Panc1 (cell line): ENCODE results near the gene OR13G1. TPM values are rescaled to one million over a fixed set of nuclear protein-coding genes. Genes with fewer than 3 reads are reported as not detected.

Source experiments
- ATAC-seq: fragments of 200-7000 bp; cut with Tn5 transposase; 2 replicates; pipeline ENCODE4 v1.9.1; 2020; ENCODE audit warnings: mild to moderate bottlenecking, moderate library complexity
- BruUV-seq: library from RNA; stranded (reverse); fragments of 400-500 nt; replicated peaks from 2 replicates; lab custom pipeline; 2021; lab: Mats Ljungman, UMichigan
- CTCF ChIA-PET: fragments of 300-600 bp; sonication (Branson Sonifier 250); formaldehyde crosslinking; loops from one replicate; lab custom pipeline; 2022; ENCODE audit warnings: antibody characterized with exemption; lab: Charles Lee
- POLR2A ChIA-PET: fragments of 300-600 bp; sonication (Branson Sonifier 250); formaldehyde crosslinking; loops from one replicate; lab custom pipeline; 2022; ENCODE audit warnings: antibody characterized with exemption; lab: Charles Lee
- DNase-seq: peaks from one replicate; pipeline ENCODE4 v3.0.0-alpha.2; 2010; ENCODE audit warnings: low read depth, low spot score
- H3K27ac ChIP-seq: 2 replicates; pipeline ENCODE4 v1.5.1; 2011; ENCODE audit warnings: mild to moderate bottlenecking, low read length, inconsistent platforms
- H3K27me3 ChIP-seq: fragments of 200-500 bp; sonication (Bioruptor generic); 2 replicates; pipeline ENCODE4 v1.6.0; 2014; ENCODE audit warnings: low read length, inconsistent platforms; ENCODE audit not compliant: control insufficient read depth, insufficient read depth
- H3K36me3 ChIP-seq: fragments of 200-500 bp; sonication (Bioruptor generic); 2 replicates; pipeline ENCODE4 v1.5.1; 2014; ENCODE audit warnings: inconsistent platforms, mild to moderate bottlenecking, low read length, moderate library complexity; ENCODE audit not compliant: control insufficient read depth, insufficient read depth
- H3K4me1 ChIP-seq: 2 replicates; pipeline ENCODE4 v1.5.1; 2011; ENCODE audit warnings: inconsistent platforms, mild to moderate bottlenecking, low read length, moderate library complexity; ENCODE audit not compliant: control insufficient read depth, insufficient read depth
- H3K4me3 ChIP-seq, 2 experiments: 2 replicates each; pipeline ENCODE4 v1.5.1; 2011 to 2012; ENCODE audit warnings: low read depth in 2 of 2, low read length in 2 of 2, mild to moderate bottlenecking in 2 of 2, inconsistent platforms in 1 of 2, moderate library complexity in 1 of 2
- H3K9me3 ChIP-seq: fragments of 200-500 bp; sonication (Bioruptor generic); 2 replicates; pipeline ENCODE4 v1.5.1; 2014; ENCODE audit warnings: low read depth, mild to moderate bottlenecking, inconsistent platforms, low read length, moderate library complexity; ENCODE audit not compliant: control insufficient read depth, insufficient read depth
- POLR2AphosphoS5 ChIP-seq: IDR thresholded peaks from 2 replicates; pipeline ENCODE4 v1.6.1; 2012; ENCODE audit warnings: mild to moderate bottlenecking, low read depth, low read length, moderate library complexity
- REST ChIP-seq, 2 experiments: IDR thresholded peaks; 2 replicates each; pipeline ENCODE4 v1.6.1; 2011 to 2012; ENCODE audit warnings: low read depth in 2 of 2, control low read depth in 1 of 2, low read length in 1 of 2, mild to moderate bottlenecking in 1 of 2, moderate library complexity in 1 of 2; ENCODE audit not compliant: insufficient read depth in 1 of 2
- SIN3A ChIP-seq: IDR thresholded peaks from 2 replicates; pipeline ENCODE4 v1.6.1; 2012; ENCODE audit warnings: low read depth, mild to moderate bottlenecking, low read length, moderate library complexity, borderline replicate concordance; ENCODE audit not compliant: insufficient read depth
- TCF7L2 ChIP-seq: IDR thresholded peaks from 2 replicates; pipeline ENCODE4 v1.6.1; 2011; ENCODE audit warnings: mild to moderate bottlenecking, low read depth, low read length, inconsistent platforms
- in situ Hi-C: cut with HindIII; loops from 2 replicates; pipeline ENCODE4 v1.10.0; 2016; ENCODE audit warnings: low sequenced_read_pairs, low pct_unique_long_range_greater_than_20kb
- intact Hi-C: fragments of 100-400 bp; cut with micrococcal nuclease; formaldehyde crosslinking; loops from one replicate; pipeline ENCODE4 v1.10.0; 2022; ENCODE audit not compliant: unreplicated experiment
- total RNA-seq: library from RNA; stranded (reverse); gene quantifications from one replicate; pipeline ENCODE4 v1.2.1, GENCODE V29; 2021; ENCODE audit not compliant: unreplicated experiment
- TF ChIP-seq, protein P1 (sequence below): fragments of 450-650 bp; IDR thresholded peaks from 2 replicates; pipeline ENCODE4 v1.5.1; 2017; ENCODE audit warnings: mild to moderate bottlenecking

Gene OR13G1
- total RNA-seq, 1 experiment from 2014 or later = not detected

DNA sequence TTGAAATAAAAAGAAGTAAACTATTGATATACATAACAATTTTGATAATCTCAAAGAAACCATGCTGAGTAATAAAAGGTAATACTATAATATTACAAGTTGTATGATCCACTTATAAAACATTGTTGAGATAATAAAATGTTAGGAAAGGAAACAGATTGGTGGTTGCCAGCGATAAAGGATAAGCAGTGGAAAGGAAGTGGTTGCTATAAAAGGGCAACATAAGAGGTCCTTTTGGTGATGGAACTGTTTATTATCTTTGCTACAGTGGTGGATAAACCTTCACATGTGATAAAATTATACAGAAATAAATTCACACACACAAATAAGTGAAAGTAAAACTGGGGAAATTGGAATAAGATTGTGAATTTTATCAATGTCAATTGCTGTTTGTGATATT lies 21.8 kb upstream of the OR13G1 start:
- in situ Hi-C loops = no loop called here
- no TSS peak for BruUV-seq

GRCh38 chr1:247681288-247681897 lies 1.9 kb upstream of the OR13G1 start:
- CTCF ChIA-PET = no interaction called here
- Histone ChIP-seq H3K9me3 (0 out of 2 replicates have a peak, but pooled peaks cover 3% of the 10 kb centered on the region), H3K27me3 (no peaks in the 10 kb centered on the region), H3K36me3 (no peaks in the 10 kb centered on the region), H3K4me1 (no peaks in the 10 kb centered on the region), H3K4me3 (no peak overlapping the region), H3K27ac (no peak overlapping the region)
- DNase-seq (peak; percentile 46), ATAC-seq (peak; percentile 78; the same call in 1 of the 2 replicates)
- no TSS peak for BruUV-seq
- intact Hi-C loops = loop anchor here (10.0 kb wide), 2 partner anchors 553 to 943 kb away; partner anchors contain the start of gene OR2M4
- POLR2A ChIA-PET = no interaction called here
- in situ Hi-C loops = no loop called here
- TF ChIP-seq, protein P1, sequence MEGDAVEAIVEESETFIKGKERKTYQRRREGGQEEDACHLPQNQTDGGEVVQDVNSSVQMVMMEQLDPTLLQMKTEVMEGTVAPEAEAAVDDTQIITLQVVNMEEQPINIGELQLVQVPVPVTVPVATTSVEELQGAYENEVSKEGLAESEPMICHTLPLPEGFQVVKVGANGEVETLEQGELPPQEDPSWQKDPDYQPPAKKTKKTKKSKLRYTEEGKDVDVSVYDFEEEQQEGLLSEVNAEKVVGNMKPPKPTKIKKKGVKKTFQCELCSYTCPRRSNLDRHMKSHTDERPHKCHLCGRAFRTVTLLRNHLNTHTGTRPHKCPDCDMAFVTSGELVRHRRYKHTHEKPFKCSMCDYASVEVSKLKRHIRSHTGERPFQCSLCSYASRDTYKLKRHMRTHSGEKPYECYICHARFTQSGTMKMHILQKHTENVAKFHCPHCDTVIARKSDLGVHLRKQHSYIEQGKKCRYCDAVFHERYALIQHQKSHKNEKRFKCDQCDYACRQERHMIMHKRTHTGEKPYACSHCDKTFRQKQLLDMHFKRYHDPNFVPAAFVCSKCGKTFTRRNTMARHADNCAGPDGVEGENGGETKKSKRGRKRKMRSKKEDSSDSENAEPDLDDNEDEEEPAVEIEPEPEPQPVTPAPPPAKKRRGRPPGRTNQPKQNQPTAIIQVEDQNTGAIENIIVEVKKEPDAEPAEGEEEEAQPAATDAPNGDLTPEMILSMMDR = peak; percentile 85
- TF ChIP-seq POLR2AphosphoS5 (no peak), SIN3A (no peak)

More for the DNA sequence above, 21.8 kb upstream of the OR13G1 start:
- no peak overlapping the region for H3K27ac ChIP-seq
- H3K27me3 ChIP-seq = no peaks in the 10 kb centered on the region
- H3K36me3 ChIP-seq = no peaks in the 10 kb centered on the region
- H3K4me3 ChIP-seq = no peak overlapping the region
- ATAC-seq = no peak
- H3K9me3 ChIP-seq = no peaks in the 10 kb centered on the region
- ChIA-PET POLR2A (no interaction called here), CTCF (no interaction called here)
- no peak for DNase-seq
- no peak for TF ChIP-seq POLR2AphosphoS5
- TF ChIP-seq, protein P1 = no peak
- TF ChIP-seq SIN3A = no peak
- TF ChIP-seq REST (IDR thresholded peaks at IDR 0.05; ENCODE audit: insufficient read depth in 1 of 2, low read depth in 2 of 2, low read length in 1 of 2) = no peak
- TF ChIP-seq TCF7L2 = no peak
- intact Hi-C loops = no loop called here
- no peaks in the 10 kb centered on the region for H3K4me1 ChIP-seq
